H9 (cell line): ENCODE data around the gene ACADSB. TPM values are rescaled to one million over a fixed set of nuclear protein-coding genes. Genes with fewer than 3 reads are reported as not detected.

Experiments used
- DNase-seq: peaks from one replicate; pipeline ENCODE4 v3.0.0-alpha.2; 2017
- H2AFZ ChIP-seq: one replicate; pipeline ENCODE4 v1.6.1; 2013; ENCODE audit warnings: mild to moderate bottlenecking, low read length, control low read depth, moderate library complexity
- H2AK5ac ChIP-seq: 2 replicates; pipeline ENCODE4 v1.6.1; 2013; ENCODE audit warnings: low read length, control low read depth, mixed read lengths; ENCODE audit not compliant: insufficient read length
- H2BK120ac ChIP-seq: one replicate; pipeline ENCODE4 v1.6.1; 2013; ENCODE audit warnings: low read depth, mild to moderate bottlenecking, low read length, control low read depth, inconsistent platforms; ENCODE audit not compliant: poor library complexity, severe bottlenecking
- H2BK12ac ChIP-seq: 2 replicates; pipeline ENCODE4 v1.6.1; 2013; ENCODE audit warnings: low read length, control low read depth, mixed read lengths, low read depth; ENCODE audit not compliant: insufficient read length
- H2BK15ac ChIP-seq: 2 replicates; pipeline ENCODE4 v1.6.1; 2013; ENCODE audit warnings: low read depth, low read length, control low read depth
- H2BK20ac ChIP-seq: one replicate; pipeline ENCODE4 v1.6.1; 2013; ENCODE audit warnings: low read depth, mild to moderate bottlenecking, low read length, control low read depth, inconsistent platforms; ENCODE audit not compliant: poor library complexity, severe bottlenecking
- H2BK5ac ChIP-seq: 2 replicates; pipeline ENCODE4 v1.6.1; 2013; ENCODE audit warnings: low read length, control low read depth, mixed read lengths; ENCODE audit not compliant: insufficient read length
- H3K14ac ChIP-seq: 2 replicates; pipeline ENCODE4 v1.6.1; 2013; ENCODE audit warnings: low read length, control low read depth; ENCODE audit not compliant: insufficient read depth
- H3K18ac ChIP-seq: 2 replicates; pipeline ENCODE4 v1.6.1; 2013; ENCODE audit warnings: low read depth, mild to moderate bottlenecking, mixed read lengths, low read length, control low read depth; ENCODE audit not compliant: insufficient read length
- H3K23ac ChIP-seq: 2 replicates; pipeline ENCODE4 v1.6.1; 2013; ENCODE audit warnings: low read length, control low read depth, mixed read lengths, low read depth; ENCODE audit not compliant: insufficient read length
- H3K23me2 ChIP-seq: 2 replicates; pipeline ENCODE4 v1.6.1; 2013; ENCODE audit warnings: low read depth, mild to moderate bottlenecking, mixed read lengths, low read length, control low read depth; ENCODE audit not compliant: insufficient read length, poor library complexity, severe bottlenecking
- H3K27ac ChIP-seq: 2 replicates; pipeline ENCODE4 v1.5.1; 2013; ENCODE audit warnings: low read length, control low read depth, mixed read lengths, low read depth; ENCODE audit not compliant: insufficient read length
- H3K27me3 ChIP-seq: 2 replicates; pipeline ENCODE4 v1.6.1; 2013; ENCODE audit warnings: low read length, control low read depth, inconsistent platforms; ENCODE audit not compliant: insufficient read depth
- H3K4ac ChIP-seq: 2 replicates; pipeline ENCODE4 v1.6.1; 2013; ENCODE audit warnings: low read depth, mild to moderate bottlenecking, control low read depth, inconsistent platforms, low read length, moderate library complexity
- H3K4me1 ChIP-seq: 2 replicates; pipeline ENCODE4 v1.6.1; 2013; ENCODE audit warnings: low read length, control low read depth, inconsistent platforms; ENCODE audit not compliant: insufficient read depth
- H3K4me2 ChIP-seq: 2 replicates; pipeline ENCODE4 v1.6.1; 2013; ENCODE audit warnings: low read length, control low read depth, mixed read lengths; ENCODE audit not compliant: insufficient read length, insufficient read depth
- H3K56ac ChIP-seq: 2 replicates; pipeline ENCODE4 v1.6.1; 2013; ENCODE audit warnings: low read depth, mild to moderate bottlenecking, mixed read lengths, low read length, control low read depth; ENCODE audit not compliant: insufficient read length
- H3K79me1 ChIP-seq: 2 replicates; pipeline ENCODE4 v1.6.1; 2013; ENCODE audit warnings: low read depth, mild to moderate bottlenecking, moderate library complexity, low read length, control low read depth, inconsistent platforms; ENCODE audit not compliant: insufficient read depth, poor library complexity, severe bottlenecking
- H3K79me2 ChIP-seq: 2 replicates; pipeline ENCODE4 v1.6.1; 2013; ENCODE audit warnings: low read length, control low read depth, inconsistent platforms; ENCODE audit not compliant: insufficient read depth
- H3K9ac ChIP-seq: 2 replicates; pipeline ENCODE4 v1.6.1; 2013; ENCODE audit warnings: low read length, control low read depth, mixed read lengths; ENCODE audit not compliant: insufficient read length; ENCODE audit errors: extremely low read depth
- H3K9me3 ChIP-seq: one replicate; pipeline ENCODE4 v1.6.1; 2013; ENCODE audit warnings: low read depth, low read length, inconsistent platforms; ENCODE audit not compliant: control insufficient read depth
- H3T11ph ChIP-seq: one replicate; pipeline ENCODE4 v1.6.1; 2013; ENCODE audit warnings: mild to moderate bottlenecking, low read length, control low read depth, inconsistent platforms
- H4K20me1 ChIP-seq: one replicate; pipeline ENCODE4 v1.6.1; 2013; ENCODE audit not compliant: control insufficient read depth, insufficient read length, insufficient read depth
- H4K5ac ChIP-seq: 2 replicates; pipeline ENCODE4 v1.6.1; 2013; ENCODE audit warnings: low read depth, mild to moderate bottlenecking, mixed read lengths, low read length, control low read depth; ENCODE audit not compliant: insufficient read length
- H4K8ac ChIP-seq: replicated peaks from 2 replicates; pipeline ENCODE4 v1.6.1; 2013; ENCODE audit warnings: low read length, control low read depth, mixed read lengths, low read depth; ENCODE audit not compliant: insufficient read length
- H4K91ac ChIP-seq: 2 replicates; pipeline ENCODE4 v1.6.1; 2013; ENCODE audit warnings: low read depth, mild to moderate bottlenecking, moderate library complexity, mixed read lengths, low read length, control low read depth; ENCODE audit not compliant: insufficient read length
- H3K27ac Mint-ChIP-seq, 3 experiments: 2 replicates in 2 of 3; 3 replicates in 1 of 3; pipeline ENCODE4 v1.8.0; 2020 to 2021; ENCODE audit warnings: mixed read lengths in 3 of 3, mild to moderate bottlenecking in 1 of 3, moderate library complexity in 1 of 3
- H3K27me3 Mint-ChIP-seq: 2 replicates; pipeline ENCODE4 v1.8.0; 2021; ENCODE audit warnings: low read depth, mild to moderate bottlenecking, moderate library complexity, mixed read lengths
- H3K36me3 Mint-ChIP-seq, 3 experiments: 2 replicates in 2 of 3; 3 replicates in 1 of 3; pipeline ENCODE4 v1.8.0; 2020 to 2021; ENCODE audit warnings: low read depth in 3 of 3, mixed read lengths in 3 of 3; ENCODE audit not compliant: insufficient read depth in 1 of 3
- H3K4me1 Mint-ChIP-seq, 2 experiments: 2 replicates each; pipeline ENCODE4 v1.8.0; 2020; ENCODE audit warnings: mixed read lengths in 2 of 2
- H3K4me3 Mint-ChIP-seq, 2 experiments: 2 replicates in 1 of 2; 3 replicates in 1 of 2; pipeline ENCODE4 v1.8.0; 2020 to 2021; ENCODE audit warnings: mild to moderate bottlenecking in 2 of 2, mixed read lengths in 2 of 2, moderate library complexity in 1 of 2
- H3K9me3 Mint-ChIP-seq, 2 experiments: 2 replicates in 1 of 2; 3 replicates in 1 of 2; pipeline ENCODE4 v1.8.0; 2020; ENCODE audit warnings: mild to moderate bottlenecking in 2 of 2, mixed read lengths in 2 of 2, moderate library complexity in 1 of 2
- CTCF ChIP-seq: fragments of 200-600 bp; sonication (generic); conservative IDR thresholded peaks from 3 replicates; pipeline ENCODE4 v1.8.0; 2021; ENCODE audit warnings: antibody characterized with exemption, mild to moderate bottlenecking
- WGBS: extraction: QIAGEN DNeasy Blood & Tissue Kit; methylation state at CpG from one replicate; pipeline ENCODE4 v1.1.7; 2013; ENCODE audit warnings: missing lambda C conversion rate, low lambda C conversion rate, mixed read lengths; ENCODE audit not compliant: insufficient read length; ENCODE audit errors: extremely low coverage; 5-methylcytosine and 5-hydroxymethylcytosine counted together
- total RNA-seq: library from RNA; stranded (reverse); gene quantifications from 2 replicates; pipeline ENCODE4 v1.2.1, GENCODE V29; 2021

The ACADSB gene
- total RNA-seq, 1 experiment from 2014 or later = 35.1 TPM

GRCh38 chr10:123001370-123001769 is 7.4 kb upstream of the ACADSB start:
- H3K4me1 ChIP-seq = no peaks in the 10 kb centered on the region
- H3K9ac ChIP-seq = no peak overlapping the region
- no peak for DNase-seq
- no peak overlapping the region for H2BK12ac ChIP-seq
- peaks cover 4 to 11% of the 10 kb centered on the region in 2 experiments for H3K4me1 Mint-ChIP-seq
- no peak overlapping the region for H3T11ph ChIP-seq
- H3K4ac ChIP-seq = no peak overlapping the region
- no peak overlapping the region for H4K91ac ChIP-seq
- H3K9me3 ChIP-seq = no peaks in the 10 kb centered on the region
- no peak overlapping the region for H2BK120ac ChIP-seq
- H3K27ac Mint-ChIP-seq = no peak overlapping the region
- no peak overlapping the region for H2BK5ac ChIP-seq
- no peak overlapping the region for H3K18ac ChIP-seq
- H3K9me3 Mint-ChIP-seq = no peaks in the 10 kb centered on the region
- no peak overlapping the region for H3K4me2 ChIP-seq
- no peaks in the 10 kb centered on the region for H3K23me2 ChIP-seq
- H2AK5ac ChIP-seq = no peak overlapping the region
- H2AFZ ChIP-seq = no peak overlapping the region
- H3K14ac ChIP-seq = no peak overlapping the region
- H3K36me3 Mint-ChIP-seq = peaks cover 3 to 11% (median 8%) of the 10 kb centered on the region in 3 experiments; a peak in 5 of 7 replicates
- no peak overlapping the region for H3K23ac ChIP-seq
- WGBS = no CpG with 5 or more reads among the region's 2 CpGs
- H4K8ac ChIP-seq = no peak overlapping the region
- no peak overlapping the region for H2BK15ac ChIP-seq
- no peak overlapping the region for H2BK20ac ChIP-seq
- H3K27ac ChIP-seq = no peak overlapping the region
- no peak overlapping the region for H3K4me3 Mint-ChIP-seq
- H3K27me3 ChIP-seq = no peaks in the 10 kb centered on the region; the same call in 1 of the 2 replicates
- H4K5ac ChIP-seq = no peak overlapping the region
- TF ChIP-seq CTCF = no peak
- H3K56ac ChIP-seq = no peak overlapping the region
- H4K20me1 ChIP-seq = no peaks in the 10 kb centered on the region
- no peaks in the 10 kb centered on the region for H3K79me1 ChIP-seq
- peaks cover 3% of the 10 kb centered on the region; the same call in 1 of the 2 replicates for H3K79me2 ChIP-seq
- H3K27me3 Mint-ChIP-seq = no peaks in the 10 kb centered on the region
